NCI-H1417 (cell line): ENCODE results near the gene NECAP2.

Experiments used
- DNase-seq, 3 experiments: peaks; one replicate each; lab custom pipeline; 2025; lab: John Stamatoyannopoulos, UW

The NECAP2 gene

GRCh38 chr1:16440470-16441281 lies at the start of gene NECAP2:
Gene NECAP2, plus strand, starts transcription at chr1:16440724. Its CDS starts 38 bp downstream, at chr1:16440762.
- DNase-seq = peak; percentile 89 to 93 (median 91)

- no peak for DNase-seq
Measured at GRCh38 chr1:16391411-16391810, 49.1 kb upstream of the NECAP2 start.

DNA sequence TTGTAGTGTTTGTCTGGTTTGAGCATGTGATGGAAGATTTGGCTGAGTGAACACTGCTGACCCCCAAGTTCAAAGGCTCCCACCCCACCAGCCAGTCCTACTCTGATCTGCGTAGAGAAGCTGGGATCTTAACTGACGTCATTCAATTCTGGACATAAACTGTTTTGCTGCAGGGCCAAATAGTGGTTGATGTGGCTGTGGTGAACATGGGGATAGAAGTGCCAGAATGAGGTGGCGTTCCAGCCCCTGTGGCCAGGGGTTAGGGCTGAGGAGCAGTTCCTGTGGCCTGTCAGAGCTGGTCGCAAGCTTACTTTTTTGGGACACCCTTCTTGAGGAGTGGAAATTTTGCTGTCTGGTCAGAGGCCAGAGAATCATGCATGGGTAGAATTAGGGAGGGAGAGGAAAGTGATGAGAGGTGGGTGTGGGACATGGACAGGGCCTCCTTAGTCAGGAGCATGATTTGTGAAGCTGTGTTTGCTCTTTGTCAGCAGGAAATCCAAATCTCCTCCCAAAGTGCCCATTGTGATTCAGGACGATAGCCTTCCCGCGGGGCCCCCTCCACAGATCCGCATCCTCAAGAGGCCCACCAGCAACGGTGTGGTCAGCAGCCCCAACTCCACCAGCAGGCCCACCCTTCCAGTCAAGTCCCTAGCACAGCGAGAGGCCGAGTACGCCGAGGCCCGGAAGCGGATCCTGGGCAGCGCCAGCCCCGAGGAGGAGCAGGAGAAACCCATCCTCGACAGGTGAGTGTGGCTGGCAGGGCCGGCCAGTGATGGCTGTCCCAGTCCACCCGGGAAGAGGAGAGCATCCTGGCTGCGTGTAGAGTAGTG lies 47.6 kb upstream of the NECAP2 start:
- DNase-seq = no peak

DNA sequence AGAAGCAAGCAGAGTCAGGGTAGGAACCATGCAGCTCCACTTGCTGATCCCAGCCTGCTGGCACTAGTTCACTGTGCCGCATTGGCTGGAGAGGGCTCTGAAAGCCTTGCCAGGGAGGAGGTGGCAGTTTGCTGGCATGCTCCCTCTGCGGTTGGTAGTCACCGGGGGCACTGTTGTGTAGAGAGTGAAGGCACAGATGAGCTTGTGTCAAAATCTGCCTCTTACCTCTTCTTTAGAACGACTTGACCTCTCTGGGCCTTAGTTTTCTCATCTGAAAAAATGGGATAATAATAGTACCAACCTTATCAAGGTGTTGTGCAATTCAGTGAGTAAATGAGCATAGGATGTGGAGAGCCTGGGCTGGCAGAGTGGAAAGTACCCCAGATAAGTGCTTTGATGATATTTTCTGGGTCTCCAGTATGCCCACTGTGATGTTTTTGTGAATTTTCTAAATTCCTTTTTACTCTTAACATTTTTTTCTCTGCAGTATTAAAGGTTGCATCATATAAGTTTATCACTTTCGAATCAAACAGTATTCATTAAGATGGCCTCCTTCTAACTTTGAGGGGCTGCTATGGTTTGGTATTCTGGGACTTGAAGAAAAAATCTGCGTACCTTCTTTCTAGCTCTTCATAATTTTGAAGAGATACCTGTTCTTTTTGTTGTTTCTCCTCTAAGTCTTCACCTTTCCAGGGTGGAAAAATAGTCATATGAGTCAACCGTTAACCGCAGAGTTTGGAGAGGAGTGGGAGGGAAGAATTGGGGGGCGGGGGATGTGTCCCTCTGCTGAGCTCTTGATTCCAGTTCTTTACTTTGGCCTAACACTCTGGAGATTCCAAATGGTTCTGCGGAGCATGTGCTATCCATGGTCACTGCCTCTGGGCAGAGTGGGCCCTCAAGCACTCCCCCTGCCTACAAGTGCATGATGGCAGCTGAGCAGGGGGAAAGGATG lies 46.7 kb upstream of the NECAP2 start:
- no peak for DNase-seq

- no peak for DNase-seq
Measured at GRCh38 chr1:16394977-16395376, 45.5 kb upstream of the NECAP2 start.

DNA sequence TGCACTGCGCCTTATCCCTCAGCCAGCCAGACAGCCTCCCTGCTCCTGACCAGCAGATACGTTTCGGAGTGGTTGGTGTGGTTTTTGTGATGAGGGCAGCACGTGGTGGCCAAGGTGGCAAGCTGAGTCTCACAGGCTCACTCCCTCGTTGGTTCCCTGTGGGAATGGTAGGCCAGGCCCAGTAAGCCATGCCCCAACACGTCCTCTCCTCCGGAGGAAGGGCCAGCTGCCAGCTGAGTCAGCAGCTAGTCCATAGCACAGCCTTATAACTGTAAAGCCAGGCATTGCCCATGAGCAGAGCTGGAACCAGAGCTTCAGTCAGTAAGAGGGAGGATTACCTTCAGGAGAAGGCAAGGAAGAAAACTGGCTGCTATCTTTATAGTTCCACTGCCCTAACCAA lies 43.9 kb upstream of the NECAP2 start:
- no peak for DNase-seq

DNA sequence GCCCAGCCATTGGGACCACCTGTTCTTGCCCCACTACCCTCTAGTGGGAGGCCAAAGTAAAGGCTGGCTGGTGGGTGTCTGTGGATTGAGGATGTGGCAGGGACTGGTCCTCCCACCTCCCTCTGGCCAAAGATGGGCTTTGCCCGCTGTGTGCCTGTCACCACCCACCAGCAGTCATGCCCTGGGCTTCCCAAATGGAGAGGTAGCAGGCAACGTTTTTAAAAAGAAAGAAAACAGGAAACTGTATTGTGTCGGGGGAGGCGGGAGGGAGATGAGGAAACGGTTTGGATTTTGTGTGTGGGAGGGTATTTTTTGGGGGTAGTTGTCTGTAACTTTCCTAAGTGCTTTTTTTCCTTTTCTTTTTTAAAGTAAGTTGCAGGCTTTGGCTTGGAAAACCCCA lies 43.4 kb upstream of the NECAP2 start:
- no peak for DNase-seq

GRCh38 chr1:16398371-16398953 lies 42.1 kb upstream of the NECAP2 start:
- no peak for DNase-seq

GRCh38 chr1:16402742-16403141 lies 37.8 kb upstream of the NECAP2 start:
- DNase-seq = no peak

DNA sequence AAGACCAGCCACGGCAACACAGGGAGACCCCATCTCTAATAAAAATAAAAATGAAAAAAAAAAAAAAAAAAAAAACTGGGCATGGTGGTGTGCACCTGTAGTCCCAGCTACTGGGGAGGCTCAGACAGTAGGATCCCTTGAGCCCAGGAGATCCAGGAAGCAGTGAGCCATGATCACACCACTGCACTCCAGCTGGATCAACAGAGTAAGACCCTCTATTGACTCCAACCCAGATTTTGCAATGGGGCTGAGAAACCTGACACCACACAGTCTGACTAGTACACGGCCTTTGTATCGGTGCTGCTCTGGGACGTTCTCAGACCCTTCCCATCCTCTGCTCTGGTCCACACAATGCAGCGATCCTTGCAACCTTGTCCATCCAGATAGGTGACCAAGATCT lies 35.1 kb upstream of the NECAP2 start:
- no peak for DNase-seq

DNA sequence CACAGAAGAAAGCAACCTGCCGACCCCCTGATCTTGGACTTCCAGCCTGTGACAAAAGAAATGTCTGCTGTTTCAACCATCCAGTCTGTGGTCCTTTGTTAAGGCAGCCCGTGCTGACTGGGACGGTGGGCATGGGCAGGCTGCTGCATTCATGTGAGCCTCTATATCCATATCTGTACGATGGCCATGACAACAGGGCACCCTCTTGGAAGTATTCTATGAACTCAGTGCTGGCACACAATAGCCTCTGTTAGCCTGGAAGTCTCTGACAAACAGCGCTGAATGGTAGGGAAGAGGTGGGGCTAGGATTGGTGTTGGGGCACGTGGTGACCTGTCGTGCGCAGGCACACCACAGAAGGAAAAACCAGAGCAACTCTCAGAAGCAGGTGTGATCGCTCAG lies 33.7 kb upstream of the NECAP2 start:
- no peak for DNase-seq

- DNase-seq = no peak
Measured at GRCh38 chr1:16409536-16410152, 30.9 kb upstream of the NECAP2 start.

- no peak for DNase-seq
Measured at GRCh38 chr1:16410803-16411202, 29.7 kb upstream of the NECAP2 start.

DNA sequence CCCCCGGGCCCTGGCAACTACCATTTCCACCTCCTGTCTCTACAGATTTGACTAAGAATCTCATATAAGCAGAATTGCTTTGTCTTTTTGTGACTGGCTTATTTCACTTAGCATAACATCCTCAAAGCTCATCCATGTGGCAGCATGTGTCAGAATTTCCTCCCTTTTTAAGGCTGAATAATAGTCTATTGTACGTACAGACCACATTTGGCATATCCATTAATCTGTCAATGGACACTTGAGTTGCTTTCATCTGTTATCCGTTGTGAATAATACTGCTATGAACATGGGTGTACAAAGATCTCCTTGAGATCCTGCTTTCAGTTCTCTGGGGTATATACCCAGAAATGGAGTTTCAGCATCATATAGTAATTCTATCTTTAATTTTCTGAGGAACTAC lies 27.3 kb upstream of the NECAP2 start:
- no peak for DNase-seq

- no peak for DNase-seq
Measured at GRCh38 chr1:16418823-16419425, 21.6 kb upstream of the NECAP2 start.

- no peak for DNase-seq
Measured at GRCh38 chr1:16420424-16421118, 20.0 kb upstream of the NECAP2 start.

GRCh38 chr1:16421201-16421600 lies 19.3 kb upstream of the NECAP2 start:
- no peak for DNase-seq

DNA sequence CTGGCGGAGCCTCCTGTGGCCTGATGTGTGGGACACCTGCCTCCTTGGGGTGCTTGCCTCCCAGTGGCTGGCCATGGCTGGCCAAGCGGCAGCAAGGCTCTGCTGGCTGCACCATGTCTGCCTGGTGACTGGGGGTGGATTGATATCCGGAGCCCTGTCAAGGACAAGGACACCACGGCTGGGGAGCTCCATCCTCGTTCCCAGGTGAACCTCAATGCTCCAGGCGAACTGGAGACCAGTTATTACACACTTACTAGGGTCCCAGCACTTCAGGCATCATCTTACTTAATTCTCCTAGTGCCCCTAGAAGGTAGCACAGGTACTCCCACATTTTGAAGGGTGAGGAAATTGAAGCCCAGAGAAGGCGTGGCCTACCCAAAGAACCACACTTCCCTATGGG lies 18.5 kb upstream of the NECAP2 start:
- no peak for DNase-seq

GRCh38 chr1:16425125-16426025 lies 15.1 kb upstream of the NECAP2 start:
- DNase-seq = no peak
